ENCODE measurements around the gene PPM1H. TPM values are rescaled to one million over a fixed set of nuclear protein-coding genes. Genes with fewer than 3 reads are reported as not detected.

Gene PPM1H
- total and polyA plus RNA-seq, 7 donors, result 0.92 to 4.3 (median 3.0) TPM

- no peaks in the 10 kb centered on the region for H3K9me3 ChIP-seq
- intact Hi-C loops (cut with DNase I), result no loop called here
- 87 to 93% methylated on average over 6 of the region's 6 CpGs for WGBS, 2 donors
- no peaks in the 10 kb centered on the region for H3K27me3 ChIP-seq
- no peaks in the 10 kb centered on the region for H3K36me3 ChIP-seq
- no peak overlapping the region for H3K4me3 ChIP-seq
- TF ChIP-seq CTCF (IDR thresholded peaks at IDR 0.05) (no peak), POLR2A (IDR thresholded peaks at IDR 0.05) (no peak), EP300 (IDR thresholded peaks at IDR 0.05) (no peak), POLR2AphosphoS5 (IDR thresholded peaks at IDR 0.05) (no peak)
- DNase-seq, result no peak
- no peak overlapping the region for H3K27ac ChIP-seq
- H3K4me1 ChIP-seq, result no peaks in the 10 kb centered on the region
Observed at GRCh38 chr12:62656591-62657362, 278.2 kb downstream of the PPM1H start.

DNA sequence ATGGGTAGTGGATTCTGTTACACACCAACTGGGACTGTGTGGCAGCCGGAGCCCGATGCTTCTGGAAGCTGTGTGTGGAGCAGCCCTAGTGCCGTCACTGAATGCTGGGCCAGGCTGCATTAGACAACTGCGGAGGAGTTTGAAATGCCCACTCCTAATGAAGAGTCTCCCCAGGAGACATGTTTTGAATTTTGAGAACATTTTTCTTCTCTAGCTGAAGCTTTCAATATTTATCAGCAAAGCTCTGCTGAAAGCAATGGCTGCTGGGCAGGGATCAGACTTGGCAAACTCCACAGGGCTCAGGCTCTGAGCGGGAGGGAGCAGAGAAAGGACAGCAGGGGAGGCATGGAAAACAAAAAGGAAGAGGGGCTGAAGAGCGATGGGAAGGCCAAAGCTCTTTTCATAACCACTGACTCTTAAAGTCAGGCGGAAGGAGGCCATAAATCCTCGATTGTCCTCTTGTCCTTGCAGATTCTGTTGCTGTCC is 279.2 kb downstream of the PPM1H start:
- H3K9me3 ChIP-seq, result no peaks in the 10 kb centered on the region
- H3K36me3 ChIP-seq, result no peaks in the 10 kb centered on the region
- no peaks in the 10 kb centered on the region for H3K27me3 ChIP-seq
- H3K4me3 ChIP-seq, result no peak overlapping the region
- intact Hi-C loops (cut with DNase I), result no loop called here
- H3K27ac ChIP-seq, result no peak overlapping the region
- no peaks in the 10 kb centered on the region for H3K4me1 ChIP-seq
- 87 to 92% methylated on average over 8 of the region's 8 CpGs for WGBS, 2 donors
- TF ChIP-seq POLR2AphosphoS5 (IDR thresholded peaks at IDR 0.05), result no peak
- no peak for TF ChIP-seq CTCF (IDR thresholded peaks at IDR 0.05)
- TF ChIP-seq EP300 (IDR thresholded peaks at IDR 0.05), result no peak
- TF ChIP-seq POLR2A (IDR thresholded peaks at IDR 0.05), result no peak
- DNase-seq, result no peak

GRCh38 chr12:62654326-62655241 is 280.4 kb downstream of the PPM1H start:
- H3K4me1 ChIP-seq, result peaks cover 0 to 5% (median 0%) of the 10 kb centered on the region in 4 donors
- no peaks in the 10 kb centered on the region for H3K36me3 ChIP-seq
- no peak overlapping the region for H3K27ac ChIP-seq
- DNase-seq, result no peak
- intact Hi-C loops (cut with DNase I), result no loop called here
- whole genome bisulfite sequencing, 2 donors, result 84 to 94% methylated on average over 21 of the region's 21 CpGs
- TF ChIP-seq EP300 (IDR thresholded peaks at IDR 0.05) (no peak), CTCF (IDR thresholded peaks at IDR 0.05) (no peak), POLR2AphosphoS5 (IDR thresholded peaks at IDR 0.05) (no peak), POLR2A (IDR thresholded peaks at IDR 0.05) (no peak)
- no peaks in the 10 kb centered on the region for H3K9me3 ChIP-seq
- H3K4me3 ChIP-seq, result no peak overlapping the region
- H3K27me3 ChIP-seq, result no peaks in the 10 kb centered on the region

GRCh38 chr12:62653740-62654139 is 281.2 kb downstream of the PPM1H start:
- H3K9me3 ChIP-seq, result no peaks in the 10 kb centered on the region
- H3K4me1 ChIP-seq, result peaks cover 0 to 9% (median 0%) of the 10 kb centered on the region in 4 donors
- H3K4me3 ChIP-seq, result no peak overlapping the region
- no peaks in the 10 kb centered on the region for H3K36me3 ChIP-seq
- H3K27ac ChIP-seq, result no peak overlapping the region
- intact Hi-C loops (cut with DNase I), result no loop called here
- no peak for TF ChIP-seq EP300 (IDR thresholded peaks at IDR 0.05)
- DNase-seq, result no peak
- 92 to 93% methylated on average over 6 of the region's 6 CpGs for WGBS, 2 donors
- H3K27me3 ChIP-seq, result no peaks in the 10 kb centered on the region

GRCh38 chr12:62653304-62653703 is 281.6 kb downstream of the PPM1H start:
- WGBS, 2 donors, result 58 to 82% methylated on average over 3 of the region's 3 CpGs
- H3K36me3 ChIP-seq, result no peaks in the 10 kb centered on the region
- no peaks in the 10 kb centered on the region for H3K27me3 ChIP-seq
- peaks cover 0 to 9% (median 0%) of the 10 kb centered on the region in 4 donors for H3K4me1 ChIP-seq
- intact Hi-C loops (cut with DNase I), result no loop called here
- DNase-seq, result no peak
- no peaks in the 10 kb centered on the region for H3K9me3 ChIP-seq
- TF ChIP-seq POLR2AphosphoS5 (IDR thresholded peaks at IDR 0.05) (no peak), CTCF (IDR thresholded peaks at IDR 0.05) (no peak)
- no peak overlapping the region for H3K4me3 ChIP-seq
- no peak overlapping the region for H3K27ac ChIP-seq

Measured in sigmoid colon (tissue), 7 donors.